Epithelial cell of proximal tubule (primary cell): ENCODE measurements around the gene SH3RF1. TPM values are rescaled to one million over a fixed set of nuclear protein-coding genes. Genes with fewer than 3 reads are reported as not detected.

Source experiments
- DNase-seq: peaks from one replicate; pipeline ENCODE4 v3.0.0-alpha.2; 2011; ENCODE audit warnings: low read depth
- H3K4me3 ChIP-seq: 2 replicates; pipeline ENCODE4 v1.5.1; 2011; ENCODE audit warnings: low read depth, mild to moderate bottlenecking, low read length
- CTCF ChIP-seq: conservative IDR thresholded peaks from 2 replicates; pipeline ENCODE4 v1.5.1; 2012; ENCODE audit warnings: low read depth, mild to moderate bottlenecking, low read length
- total RNA-seq: library from RNA; depleted of rRNA; stranded (reverse); fragments of >200 nt; gene quantifications from 2 replicates; pipeline ENCODE4 v1.2.3, GENCODE V29; 2015

SH3RF1 gene
- total RNA-seq, 1 donor from 2014 or later, result 25.8 TPM

GRCh38 chr4:169084954-169085353, 185.8 kb downstream of the SH3RF1 start:
- TF ChIP-seq CTCF, result no peak
- no peak for DNase-seq
- H3K4me3 ChIP-seq, result no peak overlapping the region

GRCh38 chr4:169080981-169081380, 189.8 kb downstream of the SH3RF1 start:
- DNase-seq, result no peak
- TF ChIP-seq CTCF, result no peak
- no peak overlapping the region for H3K4me3 ChIP-seq

- TF ChIP-seq CTCF, result no peak
- no peak overlapping the region for H3K4me3 ChIP-seq
- no peak for DNase-seq
Measured at GRCh38 chr4:169079942-169080827, 190.6 kb downstream of the SH3RF1 start.

- no peak overlapping the region for H3K4me3 ChIP-seq
- no peak for DNase-seq
- no peak for TF ChIP-seq CTCF
Measured at GRCh38 chr4:169074117-169074516, 196.6 kb downstream of the SH3RF1 start.

DNA sequence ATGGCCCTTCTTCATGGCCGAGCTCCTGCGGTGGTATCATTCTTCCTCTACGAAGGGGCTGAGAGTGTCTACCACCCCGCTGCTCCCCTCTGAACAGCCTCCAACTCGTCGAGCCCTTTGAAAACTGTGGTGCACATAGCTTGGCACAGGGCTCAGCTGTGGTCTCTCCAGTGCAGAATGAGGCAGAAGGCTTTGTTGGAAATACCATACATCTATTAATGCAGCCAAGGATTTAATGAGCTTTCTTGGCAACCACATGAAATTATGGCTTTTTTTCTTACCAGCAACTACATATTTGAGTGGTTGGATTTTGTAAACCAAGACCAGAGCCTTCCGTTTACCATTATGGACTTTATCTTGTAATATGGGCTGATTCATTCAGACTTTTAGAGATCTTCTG, 199.0 kb downstream of the SH3RF1 start:
- TF ChIP-seq CTCF, result no peak
- DNase-seq, result no peak
- no peak overlapping the region for H3K4me3 ChIP-seq

DNA sequence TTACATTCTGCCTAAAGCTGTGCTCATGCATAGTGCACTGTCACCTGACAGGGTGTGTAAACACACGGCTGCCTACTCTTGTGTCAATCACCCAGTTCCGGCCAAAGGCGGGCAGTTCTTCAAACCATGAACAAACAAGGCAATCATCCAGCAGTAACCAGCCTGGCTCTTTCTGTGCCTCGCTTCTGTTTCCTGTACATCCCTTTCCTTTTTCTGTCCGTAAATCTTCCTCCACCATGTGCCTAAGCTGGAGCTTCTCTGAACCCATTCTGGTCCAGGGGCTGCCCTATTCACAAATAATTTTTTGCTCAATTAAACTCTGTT, 199.9 kb downstream of the SH3RF1 start:
- TF ChIP-seq CTCF, result no peak
- no peak for DNase-seq

DNA sequence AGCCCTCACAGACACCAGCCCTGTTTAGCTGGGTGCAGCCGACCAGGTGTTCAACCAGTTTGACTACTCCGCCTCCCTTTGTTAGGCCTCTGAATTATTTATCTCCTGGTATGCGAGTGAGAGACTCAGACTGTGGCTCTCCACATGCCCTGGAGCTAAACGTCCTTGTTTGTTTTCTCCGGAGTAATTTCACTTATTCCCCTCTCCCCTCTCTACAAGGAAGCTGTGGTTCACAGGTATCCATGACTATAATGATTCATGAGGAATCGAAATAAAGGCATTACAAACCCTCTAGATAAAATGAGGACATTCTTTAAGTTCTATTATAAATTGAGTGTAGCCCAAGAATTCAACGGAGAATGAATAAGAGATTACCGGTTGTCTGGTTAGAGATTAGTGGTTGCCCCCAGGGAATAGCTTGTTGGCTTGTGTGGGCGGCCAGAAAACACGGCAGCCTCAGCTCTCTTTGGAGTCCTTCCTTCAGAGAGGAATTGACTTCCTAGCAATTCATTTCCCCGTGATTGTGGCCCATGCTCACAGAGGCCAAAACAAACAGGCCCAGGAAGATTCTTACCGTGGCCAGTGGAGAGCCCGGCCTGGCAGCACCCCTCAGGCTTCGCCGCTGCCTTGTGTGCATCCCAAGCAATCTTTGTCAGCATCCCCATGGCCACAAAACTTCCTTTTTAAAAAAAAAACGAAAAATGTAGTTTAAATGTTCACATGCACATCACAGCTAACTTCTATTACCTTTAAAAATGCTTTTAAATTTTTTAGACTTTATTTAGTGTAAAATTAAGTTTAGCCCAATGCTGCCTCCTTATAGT, 200.5 kb downstream of the SH3RF1 start:
- peak; percentile 64 for DNase-seq
- no peak for TF ChIP-seq CTCF
- no peak overlapping the region for H3K4me3 ChIP-seq

More for the DNA sequence above, 199.9 kb downstream of the SH3RF1 start:
- H3K4me3 ChIP-seq, result no peak overlapping the region
